OCI-LY1 (cell line): ENCODE measurements around the gene DCK.

ENCODE experiments used
- EZH2 ChIP-seq: fragments of 200-600 bp; sonication (generic), shearing (Covaris generic); IDR thresholded peaks from 2 replicates; pipeline ENCODE4 v1.8.0; 2017; ENCODE audit warnings: borderline replicate concordance, mixed run types, mild to moderate bottlenecking, antibody characterized with exemption, low read length, moderate library complexity, mixed read lengths
- TF ChIP-seq, protein P1 (sequence below): fragments of 200-600 bp; sonication (generic), shearing (Covaris generic); IDR thresholded peaks from 2 replicates; pipeline ENCODE4 v1.5.1; 2017; ENCODE audit warnings: mild to moderate bottlenecking, antibody characterized with exemption, low read length, moderate library complexity, mixed read lengths

DNA sequence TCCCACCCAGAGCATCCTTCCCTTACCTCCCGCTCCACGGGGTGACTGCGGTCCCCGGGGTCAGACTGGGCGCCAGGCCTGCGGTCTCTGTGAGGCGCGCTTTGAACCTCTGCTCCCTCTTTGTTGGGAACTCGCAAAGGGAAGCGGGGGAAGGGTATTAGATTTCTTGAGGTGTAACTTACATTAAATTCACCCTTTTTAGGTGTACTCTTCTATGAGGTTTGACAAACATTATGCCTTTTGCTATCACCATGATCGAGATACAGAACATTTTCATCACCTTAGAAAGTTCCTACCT lies 569 bp downstream of the DCK start:
- TF ChIP-seq, protein P1, sequence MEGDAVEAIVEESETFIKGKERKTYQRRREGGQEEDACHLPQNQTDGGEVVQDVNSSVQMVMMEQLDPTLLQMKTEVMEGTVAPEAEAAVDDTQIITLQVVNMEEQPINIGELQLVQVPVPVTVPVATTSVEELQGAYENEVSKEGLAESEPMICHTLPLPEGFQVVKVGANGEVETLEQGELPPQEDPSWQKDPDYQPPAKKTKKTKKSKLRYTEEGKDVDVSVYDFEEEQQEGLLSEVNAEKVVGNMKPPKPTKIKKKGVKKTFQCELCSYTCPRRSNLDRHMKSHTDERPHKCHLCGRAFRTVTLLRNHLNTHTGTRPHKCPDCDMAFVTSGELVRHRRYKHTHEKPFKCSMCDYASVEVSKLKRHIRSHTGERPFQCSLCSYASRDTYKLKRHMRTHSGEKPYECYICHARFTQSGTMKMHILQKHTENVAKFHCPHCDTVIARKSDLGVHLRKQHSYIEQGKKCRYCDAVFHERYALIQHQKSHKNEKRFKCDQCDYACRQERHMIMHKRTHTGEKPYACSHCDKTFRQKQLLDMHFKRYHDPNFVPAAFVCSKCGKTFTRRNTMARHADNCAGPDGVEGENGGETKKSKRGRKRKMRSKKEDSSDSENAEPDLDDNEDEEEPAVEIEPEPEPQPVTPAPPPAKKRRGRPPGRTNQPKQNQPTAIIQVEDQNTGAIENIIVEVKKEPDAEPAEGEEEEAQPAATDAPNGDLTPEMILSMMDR = no peak
- no peak for TF ChIP-seq EZH2
